Heart left ventricle (tissue), 13 donors: Measurements from ENCODE around the gene CA7.

Experiments
- CTCF ChIP-seq, 12 donors: fragments of 200-600 bp; sonication (generic) in 4 of 12; IDR thresholded peaks; one replicate each; pipeline versions ENCODE4 v1.5.0 to v1.8.0; 2018 to 2022; ENCODE audit warnings: antibody characterized with exemption in 12 of 12, mild to moderate bottlenecking in 5 of 12
- POLR2A ChIP-seq, 2 donors: fragments of 450-650 bp; IDR thresholded peaks; one replicate each; pipeline ENCODE4 v1.6.1; 2017; ENCODE audit warnings: antibody characterized with exemption in 2 of 2, mild to moderate bottlenecking in 2 of 2, moderate library complexity in 2 of 2
- donor health status: ischemic (EF 13 %, LVEDD 7.1; RV severe dilation, severe dysfunction).
- donor health status: DM: no; HTN: yes; CAD: no.
- donor health status: DM: no; HTN: no; CAD: no.
- donor health status: ischemic (EF 25% LVEDD 6.9; RV normal size, moderate dysfunction).
- donor health status: ischemic (EF 25% LVEDD 5.7; RV mildly dilated, moderate dysfunction).
- donor health status: ischemic (EF 35%, LVEDD 5.7; RV mildly dilated, moderate dysfunction).
- donor health status: nonischemic (EF 11% LVEDD 7.7; RV severe dilation, severe dysfunction).
- donor health status: DM: yes; HTN: yes; CAD: no.
- donor health status: PGD.
- donor health status: ischemic (EF 29% LVEDD 5.4; RV normal size, mild dysfunction).
- donor health status: nonischemic (EF 23%, LVEDD 6.1; RV moderate dilation, normal function).

DNA sequence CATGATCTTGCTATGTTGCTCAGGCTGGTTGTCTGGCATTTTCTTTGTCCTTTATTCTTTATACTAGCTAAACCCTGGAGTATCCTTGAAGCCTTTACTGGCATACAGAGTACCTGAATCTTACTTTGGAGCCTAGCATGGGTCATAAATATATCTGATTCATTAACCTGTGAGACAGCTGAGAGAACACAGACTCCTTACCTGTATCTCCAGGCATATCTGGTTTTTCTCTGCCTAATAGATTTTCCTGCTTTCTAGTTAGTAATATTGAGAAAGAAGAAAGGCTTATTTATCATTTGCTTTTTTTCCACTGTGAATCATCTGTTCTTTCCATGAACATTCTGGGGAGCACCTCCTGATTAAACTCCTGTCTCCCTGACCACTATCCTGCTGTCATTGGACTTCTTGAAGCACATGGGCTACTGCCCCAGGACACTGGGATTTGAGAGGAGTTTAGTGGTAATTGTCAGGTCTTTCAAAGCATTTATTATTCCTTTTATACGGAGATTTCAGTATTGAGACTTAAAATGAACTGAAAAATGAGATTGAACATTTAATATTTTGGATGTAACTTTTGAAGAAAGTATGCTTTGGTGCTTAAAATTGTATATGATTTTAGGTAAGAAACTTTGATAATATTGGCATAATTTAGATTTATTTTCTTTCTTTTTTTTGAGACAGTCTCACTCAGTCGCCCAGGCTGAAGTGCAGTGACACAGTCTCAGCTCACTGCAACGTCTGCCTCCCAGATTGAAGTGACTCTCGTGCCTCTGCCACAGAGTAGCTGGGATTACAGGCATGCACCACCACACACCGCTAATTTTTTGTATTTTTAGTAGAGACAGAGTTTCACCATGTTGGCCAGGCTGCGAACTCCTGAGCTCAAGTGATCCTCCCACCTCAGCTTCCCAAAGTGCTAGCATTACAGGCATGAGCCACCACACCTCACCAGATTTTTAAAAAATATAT lies 44.7 kb downstream of the CA7 start:
- TF ChIP-seq POLR2A (IDR thresholded peaks at IDR 0.05) (no peak), CTCF (IDR thresholded peaks at IDR 0.05) (no peak)
